Islet of Langerhans (tissue), 1 donor: ENCODE measurements around the gene ABHD17A.

Experiments
- FAIRE-seq: peaks from one replicate; lab custom pipeline; 2011; peaks lifted over from hg19 to GRCh38; lab: Jason Lieb, UNC

ABHD17A gene

DNA sequence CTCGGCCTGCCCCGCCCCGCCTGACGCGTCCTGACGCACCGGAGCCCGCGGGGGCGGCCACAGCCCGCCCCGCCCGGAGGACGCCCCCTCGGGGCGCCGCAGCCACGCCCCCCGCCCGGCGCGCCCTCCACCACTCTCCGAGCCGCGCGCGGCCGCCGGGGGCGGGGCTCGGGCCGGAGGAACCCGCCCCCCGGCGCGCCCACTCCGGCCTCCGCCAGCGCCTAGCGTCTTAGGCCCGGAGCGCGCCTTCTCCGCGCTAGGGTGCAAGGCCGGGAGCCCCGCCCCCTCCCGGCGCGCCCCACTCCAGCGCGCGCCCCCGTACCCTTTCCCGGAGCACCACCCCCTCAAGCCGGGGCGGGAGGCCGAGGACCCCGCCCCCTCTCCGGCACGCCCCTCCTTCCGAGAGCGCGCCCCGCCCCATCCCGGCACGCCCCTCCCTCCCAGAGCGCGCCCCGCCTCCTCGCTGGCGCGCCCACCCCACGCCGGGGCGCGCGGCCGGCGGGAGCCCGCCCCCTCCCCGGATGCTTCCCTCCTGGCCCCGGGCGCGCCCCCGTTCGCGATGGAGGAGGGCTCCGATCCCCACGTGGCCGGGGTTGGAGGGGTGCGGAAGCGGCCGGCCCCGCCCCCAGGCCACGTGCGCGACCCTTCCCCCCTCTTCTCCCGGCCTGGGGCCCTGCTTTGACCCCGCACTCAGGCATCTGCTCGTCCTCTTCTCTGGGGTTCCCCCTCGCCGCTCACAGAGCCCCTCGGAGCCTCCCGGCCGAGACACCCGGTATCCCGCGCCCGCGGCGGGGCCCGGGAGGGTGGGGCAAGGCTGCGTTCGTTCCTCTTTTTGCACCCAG, 21.4 kb downstream of the ABHD17A start:
- FAIRE-seq, result no peak

DNA sequence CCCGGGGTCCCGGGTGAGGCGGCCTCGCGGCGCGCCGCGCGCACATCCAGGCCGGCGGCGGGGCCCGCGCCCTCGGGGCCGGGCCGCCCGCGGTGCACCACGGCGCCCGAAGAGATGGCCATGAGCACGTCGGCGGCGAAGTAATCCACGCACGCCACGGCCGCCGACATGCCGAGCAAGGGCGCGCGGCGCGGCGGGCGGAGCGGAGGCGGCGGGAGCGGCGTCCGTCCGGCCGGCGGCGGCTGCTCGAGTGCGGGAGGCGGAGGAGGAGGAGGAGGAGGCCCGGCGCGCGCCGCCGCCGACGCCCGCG, 22.0 kb downstream of the ABHD17A start, which contains the start of gene KLF16:
TSS of gene KLF16 (minus strand) at position 252 of the 310 bp plus-strand sequence. CDS start at position 170, 82 bp downstream.
- FAIRE-seq, result no peak

DNA sequence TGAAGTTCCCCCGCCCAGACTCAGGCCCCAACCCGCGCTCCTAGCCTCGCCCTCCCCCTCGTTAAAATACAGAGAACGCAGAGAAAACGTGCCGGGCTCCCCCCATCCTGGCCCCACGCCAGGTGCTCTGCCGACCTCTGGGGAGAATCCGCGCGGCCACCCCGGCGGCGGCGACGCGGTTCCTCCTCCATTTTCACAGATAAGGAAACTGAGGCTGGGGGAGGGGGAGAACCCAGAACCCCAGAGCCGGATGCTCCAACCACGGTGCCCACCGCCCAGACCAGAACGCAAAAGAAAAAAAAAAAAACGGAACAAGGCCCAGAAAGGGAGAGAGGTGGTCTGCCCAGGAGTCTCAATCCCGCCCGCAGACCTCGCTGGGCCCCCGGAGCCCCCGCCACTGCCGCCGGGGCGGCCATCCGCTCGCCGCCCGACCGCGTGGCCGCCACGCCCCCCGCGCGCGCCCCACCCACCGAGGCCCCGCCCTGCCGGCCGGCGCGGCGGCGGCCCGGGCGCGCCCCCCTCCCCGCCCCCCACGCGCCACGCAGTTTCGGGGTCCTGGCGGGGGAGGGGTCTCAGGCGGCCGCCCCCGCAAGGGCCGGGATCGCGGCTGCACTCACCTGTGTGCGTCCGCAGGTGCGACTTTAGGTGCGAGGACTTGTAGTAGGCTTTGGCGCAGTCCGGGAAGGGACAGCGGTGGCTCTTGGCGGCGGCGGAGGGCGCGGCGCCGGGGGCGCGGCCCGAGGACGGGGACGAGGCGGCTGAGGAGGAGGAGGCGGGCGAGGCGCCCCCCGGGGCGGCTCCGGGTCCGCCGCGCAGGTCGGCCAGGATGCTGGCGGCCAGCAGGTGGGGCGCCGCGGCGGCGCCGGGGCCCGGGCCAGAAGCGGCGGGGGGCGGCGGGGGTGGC, 22.6 kb downstream of the ABHD17A start:
- no peak for FAIRE-seq

DNA sequence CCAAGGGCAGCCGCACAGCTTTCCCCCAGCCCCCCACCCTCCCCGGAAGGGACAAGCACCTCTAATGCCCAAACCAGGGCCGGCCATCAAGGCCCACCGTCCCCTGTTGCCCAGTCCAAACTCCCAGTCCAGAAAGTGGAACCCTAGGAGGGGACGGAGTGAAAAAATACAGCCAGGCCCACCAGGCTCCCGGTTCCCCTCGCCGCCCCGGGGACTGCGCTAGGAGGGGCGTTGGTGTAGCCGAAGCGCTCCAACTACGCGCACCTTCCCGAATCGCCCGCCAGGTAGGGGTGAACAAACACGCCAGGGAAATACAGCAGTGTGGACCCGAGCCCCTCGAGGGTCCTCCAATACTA, 23.2 kb downstream of the ABHD17A start:
- no peak for FAIRE-seq

DNA sequence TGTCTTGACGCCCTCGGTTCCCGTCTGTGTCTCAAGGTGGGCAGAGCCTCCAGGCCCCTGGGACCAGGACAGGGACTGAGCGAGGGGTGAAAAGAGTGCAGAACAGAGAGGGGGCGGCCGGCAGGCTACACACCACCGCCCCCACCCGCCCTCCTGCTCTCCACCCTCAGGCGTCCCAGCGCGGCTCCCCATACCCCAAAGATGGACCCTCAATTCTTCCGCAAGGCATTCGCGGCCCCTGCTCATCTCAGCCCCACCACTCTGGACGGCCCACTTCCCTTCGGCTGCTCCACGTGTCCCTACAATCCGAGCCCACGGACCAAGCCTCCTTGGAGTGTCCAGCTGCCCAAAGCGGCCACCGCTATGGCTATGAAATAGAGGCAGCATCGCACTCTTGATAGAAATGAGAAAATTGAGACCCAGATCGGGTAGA, 23.7 kb downstream of the ABHD17A start:
- FAIRE-seq, result no peak

DNA sequence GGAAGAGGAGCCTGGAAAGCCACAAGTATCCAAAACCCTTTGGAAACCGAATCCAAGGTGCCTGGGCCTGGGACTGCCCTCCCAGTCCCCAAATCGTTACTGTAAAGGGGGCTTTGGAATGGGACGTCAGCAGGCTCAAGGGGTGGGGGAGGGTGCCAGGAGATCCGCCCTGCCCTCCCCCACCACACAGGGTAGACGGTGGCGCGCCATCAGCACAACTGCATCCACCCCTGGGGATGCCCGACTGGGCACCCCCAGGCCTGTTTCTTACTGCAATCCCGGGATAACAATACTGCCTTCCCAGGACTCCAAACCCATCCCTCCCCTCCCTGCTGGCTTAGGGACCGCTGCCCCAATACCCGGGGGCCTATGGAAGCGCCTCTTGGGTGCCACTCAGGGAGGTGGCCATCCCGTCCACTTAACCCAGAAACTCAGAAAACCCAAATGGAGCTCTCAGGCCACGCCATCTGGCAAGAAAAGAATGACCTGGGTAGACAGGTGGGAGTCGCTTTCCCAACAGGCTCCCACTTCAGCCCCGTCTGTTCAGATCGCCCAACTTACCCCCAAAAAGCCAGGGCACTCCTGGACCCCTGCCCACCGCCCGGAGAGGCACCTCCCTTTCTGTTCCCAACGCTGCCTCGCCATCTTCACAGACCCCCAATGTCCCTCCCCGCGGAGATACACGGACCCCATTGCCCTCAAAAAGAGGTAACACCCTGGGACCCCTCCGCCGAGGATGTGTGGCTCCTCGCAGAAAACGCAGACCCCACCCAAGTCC, 24.3 kb downstream of the ABHD17A start:
- no peak for FAIRE-seq

DNA sequence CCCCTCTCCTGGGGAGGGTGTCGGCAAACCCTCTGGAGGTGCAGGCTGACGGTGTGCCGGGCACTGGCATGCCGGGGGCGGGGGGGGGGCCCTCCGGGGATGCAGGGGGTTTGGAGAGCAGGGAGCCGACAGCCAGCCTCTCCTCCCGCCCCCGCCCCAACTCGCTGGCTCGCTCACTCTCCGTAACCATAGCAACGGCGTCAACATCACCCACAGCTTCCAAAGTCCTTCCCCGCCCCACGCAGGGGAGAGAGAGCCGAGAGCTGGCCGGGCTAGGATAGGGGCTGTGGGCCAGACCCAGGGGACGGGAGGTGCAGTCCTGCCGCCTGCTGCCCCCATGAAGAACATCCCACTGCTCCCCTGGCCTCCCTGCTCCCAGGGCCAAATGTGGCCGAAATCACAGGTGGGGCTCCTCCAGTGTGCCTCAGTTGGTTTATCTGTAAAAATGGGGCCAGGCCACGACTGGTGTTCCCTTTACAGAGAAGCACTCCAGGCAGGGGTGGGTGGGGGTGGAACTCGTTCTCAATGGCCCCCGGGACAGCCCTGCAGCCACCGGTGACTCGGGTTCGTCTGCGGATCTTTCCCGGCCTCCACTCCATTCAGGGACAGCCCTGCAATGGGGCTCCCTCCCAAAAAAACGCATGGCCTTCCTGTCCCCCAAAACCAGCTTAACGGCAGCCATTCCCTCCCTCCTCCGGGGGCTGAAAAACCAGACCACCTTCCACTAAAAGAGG, 25.1 kb downstream of the ABHD17A start:
- FAIRE-seq, result no peak

DNA sequence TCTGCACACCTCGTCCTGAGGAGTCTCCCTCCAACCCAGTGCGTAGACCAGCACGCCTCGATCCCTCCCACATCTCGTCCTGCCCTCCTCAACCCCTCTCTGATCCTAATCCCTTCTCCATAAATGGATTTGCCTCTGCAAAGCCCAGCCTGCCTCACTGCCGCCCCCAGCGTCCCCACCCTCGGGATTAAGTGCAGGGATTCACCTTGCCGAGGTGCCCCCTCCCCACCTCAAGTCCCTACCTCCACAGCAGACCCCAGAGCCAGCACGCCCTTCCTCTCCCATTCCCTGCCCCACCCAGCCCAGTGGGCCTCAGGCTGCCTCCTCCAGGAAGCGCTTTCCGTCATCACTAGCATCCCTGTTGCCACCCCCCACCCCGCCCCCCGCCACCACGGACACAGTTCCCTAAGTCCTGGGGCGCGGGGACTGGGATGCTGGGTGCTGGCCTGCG, 25.9 kb downstream of the ABHD17A start:
- no peak for FAIRE-seq

DNA sequence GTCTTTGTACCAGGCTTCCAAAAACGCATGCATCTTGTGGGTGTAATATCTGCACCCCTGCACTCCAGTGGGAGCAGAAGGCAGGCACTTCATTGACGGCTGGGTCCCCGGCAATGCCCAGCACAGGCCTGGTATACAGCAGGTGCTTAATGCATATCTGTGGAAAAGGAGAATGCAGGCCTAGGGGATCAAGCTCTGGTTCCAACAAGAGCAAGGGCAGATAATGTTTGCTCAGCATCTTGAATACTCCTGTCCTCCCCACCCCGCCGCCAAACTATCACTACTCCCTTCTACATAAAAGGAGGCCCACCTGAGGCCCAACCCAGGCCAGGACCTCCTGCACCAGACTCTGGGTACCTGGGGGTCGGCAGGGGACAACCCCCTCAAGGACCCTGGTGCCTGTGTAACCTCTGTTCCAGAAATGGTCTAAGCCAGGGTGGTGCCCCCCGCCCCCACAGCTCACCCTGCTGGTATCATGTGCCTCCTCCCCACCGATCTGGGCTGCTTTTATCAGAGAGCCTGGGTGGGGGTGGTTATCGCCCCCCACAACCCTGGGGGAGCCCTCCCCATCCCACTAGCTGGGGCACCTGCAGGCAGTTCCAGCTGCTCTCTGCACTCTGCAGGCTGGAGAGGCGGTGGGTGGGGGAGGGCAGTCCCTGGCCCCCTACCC, 26.7 kb downstream of the ABHD17A start:
- no peak for FAIRE-seq

DNA sequence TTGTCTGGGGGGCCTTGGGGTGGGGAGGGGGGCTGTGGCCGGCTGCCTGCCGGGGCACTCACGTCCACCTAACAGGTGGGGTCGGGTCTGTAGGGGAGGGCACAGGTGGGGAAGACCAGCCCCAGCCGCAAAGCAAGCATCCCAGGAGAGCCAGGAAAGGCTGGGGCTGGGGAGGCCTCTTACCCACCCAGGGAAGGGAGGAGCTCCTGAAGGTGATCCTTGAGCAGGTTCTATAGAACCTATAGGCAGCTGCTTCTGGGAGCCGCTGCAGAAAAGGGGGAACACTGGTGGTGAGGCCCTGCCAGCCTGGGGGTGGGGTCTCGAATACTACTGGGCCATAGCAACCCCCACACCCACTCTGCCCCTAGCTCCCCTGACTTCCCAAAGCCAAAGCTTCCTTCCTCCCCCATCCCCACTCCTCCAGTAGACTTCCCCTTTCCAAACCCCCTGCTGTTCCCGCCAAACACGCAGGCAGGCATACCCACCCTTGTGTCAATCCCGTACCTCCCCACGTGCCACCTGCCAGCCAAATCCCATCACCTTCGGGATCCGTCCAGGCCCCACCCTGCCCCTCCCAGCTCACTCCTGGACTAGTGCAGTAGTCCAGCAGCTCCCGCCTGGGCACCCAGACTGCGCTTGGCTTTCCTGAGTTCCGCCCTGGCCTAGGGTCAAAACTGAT, 27.5 kb downstream of the ABHD17A start:
- no peak for FAIRE-seq

DNA sequence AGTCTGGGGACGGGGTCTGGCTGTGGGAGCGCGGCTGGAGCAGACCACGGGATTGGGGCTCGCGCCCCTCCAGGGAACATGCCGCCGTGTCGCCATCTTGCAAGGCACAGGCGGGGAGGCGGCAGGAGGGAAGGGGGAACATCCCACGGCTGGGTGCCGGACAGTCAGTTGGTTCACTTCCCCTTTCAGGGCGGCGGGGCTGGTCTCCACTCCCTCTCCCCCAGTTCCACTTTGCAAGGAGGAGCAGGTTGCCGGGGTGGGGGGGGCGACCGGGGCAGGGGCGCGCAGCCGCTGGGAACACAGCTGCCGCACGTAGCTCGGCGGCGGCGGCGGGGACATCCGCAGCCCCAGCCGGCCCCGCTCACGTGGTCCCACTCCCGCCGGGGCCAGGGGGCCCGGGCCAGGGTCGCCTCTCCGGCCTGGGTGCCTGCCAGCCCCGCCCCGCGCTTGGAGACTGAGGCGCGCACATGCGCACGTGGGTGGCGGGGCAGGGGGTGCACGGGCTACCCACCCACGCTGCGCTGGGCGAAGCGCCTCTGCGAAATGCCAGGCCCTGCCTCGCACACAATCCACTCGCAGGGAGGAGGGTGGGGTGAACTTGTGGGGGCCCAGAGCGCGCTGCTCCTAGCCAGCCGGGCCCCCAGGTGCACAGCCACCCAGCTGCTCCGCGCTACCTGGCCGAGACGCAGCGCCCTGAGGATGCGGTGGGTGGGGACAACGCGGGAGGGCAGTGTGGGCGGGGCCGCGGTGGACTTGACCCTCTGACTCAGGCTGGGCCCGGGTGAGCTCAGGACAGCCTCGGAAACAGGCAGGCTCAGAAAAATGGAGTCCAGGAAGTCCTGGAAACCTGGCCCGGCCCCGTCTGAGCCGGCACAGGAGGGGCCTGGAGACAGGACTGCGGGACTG, 28.3 kb downstream of the ABHD17A start:
- peak; percentile 30 for FAIRE-seq

DNA sequence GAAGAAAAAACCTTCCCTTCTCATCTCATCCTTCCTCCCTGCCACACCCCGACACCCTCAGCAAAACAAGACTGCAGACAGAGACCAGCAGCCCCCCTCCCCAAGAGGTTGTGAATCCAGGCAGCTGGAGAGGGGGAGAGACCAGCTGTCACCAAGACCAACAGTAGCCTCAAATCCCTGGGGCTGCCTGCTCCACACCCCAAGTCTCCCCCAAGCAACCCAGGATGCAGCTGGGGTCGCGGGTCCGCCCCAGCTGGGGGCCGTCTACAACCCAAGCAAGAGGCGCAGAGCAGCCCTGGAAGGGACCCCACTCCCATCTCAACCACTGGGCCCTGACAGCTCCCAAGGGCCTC, 29.0 kb downstream of the ABHD17A start:
- FAIRE-seq, result no peak

DNA sequence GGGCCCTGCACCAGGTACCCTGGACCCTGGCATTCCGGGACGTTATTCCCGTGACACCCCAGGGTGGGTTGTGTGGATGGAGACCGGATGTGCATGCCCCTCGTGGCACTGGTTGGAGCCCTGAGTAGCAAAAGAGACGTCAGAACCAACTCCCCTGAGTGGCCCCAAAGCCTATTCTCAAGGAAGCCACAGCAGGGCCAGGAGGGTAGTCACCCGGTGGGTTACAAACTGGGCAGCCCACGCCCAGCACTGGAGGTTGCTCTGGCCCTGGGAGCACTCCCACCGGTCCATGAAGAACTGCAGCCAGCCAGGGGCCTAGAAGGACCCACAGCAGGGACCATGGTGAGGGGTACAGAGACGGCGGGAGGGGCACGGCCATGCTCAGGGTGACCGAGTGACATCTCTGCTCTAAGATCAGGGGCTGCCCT, 29.5 kb downstream of the ABHD17A start:
- no peak for FAIRE-seq

DNA sequence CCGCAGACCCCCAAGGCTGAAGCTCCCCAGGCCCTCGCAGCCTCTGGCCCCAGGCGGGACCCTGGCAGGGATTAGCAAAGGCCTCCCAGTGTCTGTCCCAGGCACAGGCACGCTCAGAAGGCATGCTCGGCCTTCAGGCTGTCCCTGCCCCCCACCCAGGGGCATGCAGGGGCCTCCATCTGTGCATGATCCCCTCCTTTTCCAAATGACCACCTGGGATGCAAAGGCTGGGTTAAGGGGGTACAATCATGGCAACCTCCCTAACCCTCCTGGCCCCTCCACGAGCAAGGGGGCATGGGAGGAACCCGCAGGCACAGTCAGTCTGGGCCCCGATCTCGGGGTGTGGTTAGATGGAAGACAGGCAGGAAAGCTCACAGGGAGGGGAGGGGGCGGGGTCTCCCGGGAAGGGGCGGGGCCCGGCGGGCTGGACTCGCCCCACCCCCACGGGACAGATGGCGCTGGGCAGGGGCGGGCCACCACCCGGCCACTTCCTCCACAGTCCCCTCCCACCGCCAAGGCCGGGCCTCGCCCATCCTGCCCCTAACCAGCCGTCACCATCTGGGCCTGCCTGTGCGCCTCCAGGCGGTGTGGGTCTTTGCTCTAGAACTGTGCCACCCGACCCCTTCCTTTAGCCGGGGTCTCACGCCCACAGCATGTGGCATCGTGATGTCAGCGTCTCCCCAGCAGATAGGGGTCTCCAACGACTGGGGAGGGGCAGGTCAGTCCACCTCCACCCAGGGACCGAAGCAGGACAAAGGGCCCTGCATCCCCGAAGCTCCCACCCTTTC, 30.1 kb downstream of the ABHD17A start:
- FAIRE-seq, result no peak

DNA sequence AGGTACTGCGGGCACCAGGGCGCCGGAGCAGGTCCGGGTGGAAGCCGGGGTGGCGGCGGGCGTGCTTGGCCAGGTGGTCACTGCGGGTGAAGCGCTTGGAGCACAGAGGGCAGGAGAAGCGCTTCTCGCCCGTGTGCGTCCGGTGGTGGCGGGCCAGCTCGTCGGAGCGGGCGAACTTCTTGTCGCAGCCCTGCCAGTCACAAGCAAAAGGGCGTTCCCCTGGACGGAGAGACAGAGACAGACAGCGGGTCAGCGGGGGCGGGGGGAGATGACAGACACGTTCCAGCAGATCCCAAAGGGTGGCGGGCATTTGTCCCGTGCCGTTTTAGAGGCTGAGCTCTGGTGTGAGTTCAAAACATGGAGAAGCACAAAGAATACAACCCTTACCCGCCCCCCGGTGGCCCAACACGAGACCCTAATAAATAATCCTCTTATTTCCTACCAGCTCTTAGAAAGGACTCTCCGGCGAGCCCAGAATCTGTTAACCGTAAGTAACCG, 30.7 kb downstream of the ABHD17A start:
- no peak for FAIRE-seq

DNA sequence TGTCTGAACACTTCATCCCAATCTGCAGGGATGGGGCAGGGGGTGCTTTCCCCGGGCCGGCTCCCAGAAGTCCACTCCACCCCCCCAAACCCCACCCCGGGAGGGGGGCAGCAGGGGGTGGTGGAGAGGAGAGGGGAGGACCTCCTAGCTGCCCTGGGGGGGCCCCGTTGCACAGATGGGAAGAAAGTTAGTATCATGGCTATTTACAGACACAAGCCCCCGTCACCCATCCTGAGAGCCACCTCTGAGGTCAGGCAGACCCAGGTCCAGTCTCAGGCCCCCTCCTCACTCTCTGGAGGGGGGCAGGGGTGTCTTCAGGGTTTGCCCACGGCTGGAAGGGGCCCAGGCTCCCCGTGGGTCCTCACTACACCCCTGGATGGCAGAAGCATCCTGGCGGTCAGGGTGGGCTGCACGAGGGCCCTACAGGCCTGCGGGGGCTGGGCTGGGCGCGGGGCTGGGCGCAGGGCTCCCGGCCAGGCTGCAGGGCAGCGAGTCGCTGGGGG, 31.2 kb downstream of the ABHD17A start:
- FAIRE-seq, result no peak

DNA sequence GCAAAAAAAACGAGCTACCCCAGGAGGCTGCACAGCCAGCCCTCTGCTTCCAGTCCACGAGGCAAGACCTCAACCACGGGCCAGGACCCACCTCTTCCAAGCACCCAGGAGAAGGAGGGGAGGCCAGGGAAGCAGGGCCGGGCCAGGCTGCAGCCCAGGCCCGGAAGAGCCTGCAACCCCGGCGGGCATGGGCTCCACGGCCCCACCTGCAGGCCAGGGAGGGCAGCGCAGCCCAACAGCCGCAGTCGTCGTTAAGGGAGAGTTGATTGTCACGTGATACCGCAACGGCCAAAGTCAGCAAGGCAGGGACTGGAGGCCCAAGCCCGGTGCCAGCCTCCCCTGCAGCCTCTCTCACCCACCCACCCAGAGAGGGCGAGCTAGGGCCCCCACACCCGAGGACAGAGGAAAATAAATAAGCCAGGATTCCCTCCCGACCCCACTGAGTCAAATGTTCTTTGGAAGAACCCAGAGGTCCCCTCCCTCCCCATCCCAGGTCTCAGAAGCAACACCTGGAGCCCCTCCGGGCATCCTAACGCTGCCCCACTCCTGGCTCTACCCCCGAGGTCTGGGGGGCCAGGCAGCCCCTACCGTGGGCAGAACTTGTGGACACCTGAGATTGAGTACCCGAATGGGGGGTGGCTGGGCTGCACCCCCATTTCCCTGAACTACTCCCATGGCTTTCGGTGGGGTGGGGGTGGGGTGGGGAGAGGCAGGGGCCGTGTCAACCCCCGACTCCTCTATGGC, 31.8 kb downstream of the ABHD17A start:
- no peak for FAIRE-seq
